ENCODE measurements around the gene PARD3. TPM values are rescaled to one million over a fixed set of nuclear protein-coding genes. Genes with fewer than 3 reads are reported as not detected.

PARD3 gene
- total RNA-seq, 3 donors from 2014 or later (not counting 1 experiment from before 2014, with no cell fraction given): 0.14 to 0.49 (median 0.38) TPM

- no peaks in the 10 kb centered on the region for H3K4me1 Mint-ChIP-seq
- H3K36me3 Mint-ChIP-seq: no peaks in the 10 kb centered on the region
- Histone ChIP-seq H3K36me3 (ENCODE audit: control insufficient read depth, insufficient read depth, low read length) (no peaks in the 10 kb centered on the region), H3K4me1 (ENCODE audit: control insufficient read depth, insufficient read depth, low read length) (no peaks in the 10 kb centered on the region), H3K9me3 (ENCODE audit: control insufficient read depth, insufficient read depth, low read length) (no peaks in the 10 kb centered on the region), H3K4me3 (ENCODE audit: low read length) (no peak overlapping the region), H3K27ac (ENCODE audit: low read length) (no peak overlapping the region), H3K27me3 (ENCODE audit: control insufficient read depth, insufficient read depth, low read length) (no peaks in the 10 kb centered on the region)
- no peaks in the 10 kb centered on the region for H3K9me3 Mint-ChIP-seq
- H3K4me3 Mint-ChIP-seq: no peak overlapping the region
- 79% methylated on average over 3 of the region's 3 CpGs for WGBS (ENCODE audit: insufficient coverage)
- intact Hi-C loops (cut with micrococcal nuclease): no loop called here
- no peak for TF ChIP-seq CTCF (IDR thresholded peaks at IDR 0.05)
- ATAC-seq (no peak), DNase-seq (no peak)
- H3K27me3 Mint-ChIP-seq (ENCODE audit: low read depth in 2 of 2): peaks cover 3 to 16% of the 10 kb centered on the region in 2 donors
- H3K27ac Mint-ChIP-seq: no peak overlapping the region
Measured at GRCh38 chr10:34467364-34467763, 347.7 kb downstream of the PARD3 start.

GRCh38 chr10:34465678-34466077 lies 349.4 kb downstream of the PARD3 start:
- Histone ChIP-seq H3K27ac (ENCODE audit: low read length) (no peak overlapping the region), H3K4me3 (ENCODE audit: low read length) (no peak overlapping the region), H3K9me3 (ENCODE audit: control insufficient read depth, insufficient read depth, low read length) (no peaks in the 10 kb centered on the region), H3K27me3 (ENCODE audit: control insufficient read depth, insufficient read depth, low read length) (no peaks in the 10 kb centered on the region), H3K4me1 (ENCODE audit: control insufficient read depth, insufficient read depth, low read length) (no peaks in the 10 kb centered on the region), H3K36me3 (ENCODE audit: control insufficient read depth, insufficient read depth, low read length) (no peaks in the 10 kb centered on the region)
- Mint-ChIP-seq H3K9me3 (no peaks in the 10 kb centered on the region), H3K27me3 (ENCODE audit: low read depth in 2 of 2) (peaks cover 3 to 16% of the 10 kb centered on the region in 2 donors), H3K4me3 (no peak overlapping the region), H3K36me3 (no peaks in the 10 kb centered on the region), H3K4me1 (no peaks in the 10 kb centered on the region), H3K27ac (no peak overlapping the region)
- ATAC-seq (no peak), DNase-seq (no peak)
- no peak for TF ChIP-seq CTCF (IDR thresholded peaks at IDR 0.05)
- WGBS (ENCODE audit: insufficient coverage): 76% methylated on average over 2 of the region's 3 CpGs
- intact Hi-C loops (cut with micrococcal nuclease): no loop called here

- H3K36me3 Mint-ChIP-seq: no peaks in the 10 kb centered on the region
- ATAC-seq: no peak
- Histone ChIP-seq H3K27ac (ENCODE audit: low read length) (no peak overlapping the region), H3K4me1 (ENCODE audit: control insufficient read depth, insufficient read depth, low read length) (no peaks in the 10 kb centered on the region), H3K36me3 (ENCODE audit: control insufficient read depth, insufficient read depth, low read length) (no peaks in the 10 kb centered on the region), H3K4me3 (ENCODE audit: low read length) (no peak overlapping the region), H3K27me3 (ENCODE audit: control insufficient read depth, insufficient read depth, low read length) (no peaks in the 10 kb centered on the region), H3K9me3 (ENCODE audit: control insufficient read depth, insufficient read depth, low read length) (no peaks in the 10 kb centered on the region)
- no peak for TF ChIP-seq CTCF (IDR thresholded peaks at IDR 0.05)
- H3K27ac Mint-ChIP-seq: no peak overlapping the region
- peaks cover 3 to 16% of the 10 kb centered on the region in 2 donors for H3K27me3 Mint-ChIP-seq (ENCODE audit: low read depth in 2 of 2)
- H3K9me3 Mint-ChIP-seq: no peaks in the 10 kb centered on the region
- H3K4me3 Mint-ChIP-seq: no peak overlapping the region
- no peaks in the 10 kb centered on the region for H3K4me1 Mint-ChIP-seq
- DNase-seq: no peak
- intact Hi-C loops (cut with micrococcal nuclease): no loop called here
Measured at GRCh38 chr10:34464591-34464990, 350.5 kb downstream of the PARD3 start.

GRCh38 chr10:34464000-34464399 lies 351.1 kb downstream of the PARD3 start:
- no peaks in the 10 kb centered on the region for H3K36me3 Mint-ChIP-seq
- no peaks in the 10 kb centered on the region for H3K27me3 ChIP-seq (ENCODE audit: control insufficient read depth, insufficient read depth, low read length)
- H3K4me1 Mint-ChIP-seq: no peaks in the 10 kb centered on the region
- H3K9me3 Mint-ChIP-seq: no peaks in the 10 kb centered on the region
- no peaks in the 10 kb centered on the region for H3K9me3 ChIP-seq (ENCODE audit: control insufficient read depth, insufficient read depth, low read length)
- ATAC-seq: no peak
- intact Hi-C loops (cut with micrococcal nuclease): no loop called here
- H3K27ac ChIP-seq (ENCODE audit: low read length): no peak overlapping the region
- TF ChIP-seq CTCF (IDR thresholded peaks at IDR 0.05): no peak
- H3K27ac Mint-ChIP-seq: no peak overlapping the region
- H3K4me1 ChIP-seq (ENCODE audit: control insufficient read depth, insufficient read depth, low read length): no peaks in the 10 kb centered on the region
- H3K4me3 ChIP-seq (ENCODE audit: low read length): no peak overlapping the region
- 79% methylated on average over 3 of the region's 3 CpGs for WGBS (ENCODE audit: insufficient coverage)
- peaks cover 3 to 16% of the 10 kb centered on the region in 2 donors for H3K27me3 Mint-ChIP-seq (ENCODE audit: low read depth in 2 of 2)
- no peak overlapping the region for H3K4me3 Mint-ChIP-seq
- no peak for DNase-seq
- no peaks in the 10 kb centered on the region for H3K36me3 ChIP-seq (ENCODE audit: control insufficient read depth, insufficient read depth, low read length)
